GM18519 (cell line): ENCODE results near the gene CAP2.

Experiments used
- ATAC-seq: cut with Tn5 transposase; IDR thresholded peaks from one replicate; pipeline ENCODE4 v1.9.1; 2021; ENCODE audit warnings: mild to moderate bottlenecking, moderate library complexity; ENCODE audit not compliant: unreplicated experiment, low FRiP score

The CAP2 gene

GRCh38 chr6:17606606-17607005, 213.2 kb downstream of the CAP2 start:
- no peak for ATAC-seq
